Activated CD8-positive, alpha-beta T cell treated with anti-CD3 and anti-CD28 coated beads for 36 hours (primary cell): Measurements from ENCODE around the gene PCDHGA2. TPM values are rescaled to one million over a fixed set of nuclear protein-coding genes. Genes with fewer than 3 reads are reported as not detected.

Experiments
- ATAC-seq: fragments of 200-7000 bp; cut with Tn5 transposase; one replicate; pipeline ENCODE4 v1.10.0; 2021; ENCODE audit warnings: mild to moderate bottlenecking, moderate library complexity
- CTCF ChIA-PET: fragments of 350-600 bp; sonication (Branson Sonifier 250); formaldehyde crosslinking; loops from one replicate; lab custom pipeline; 2021; ENCODE audit warnings: antibody characterized with exemption; lab: Charles Lee
- POLR2A ChIA-PET: fragments of 350-600 bp; sonication (Branson Sonifier 250); formaldehyde crosslinking; loops from one replicate; lab custom pipeline; 2021; ENCODE audit warnings: antibody characterized with exemption; lab: Charles Lee
- DNase-seq: peaks from one replicate; pipeline ENCODE4 v3.0.0-alpha.2; 2020
- H3K27ac Mint-ChIP-seq: one replicate; pipeline ENCODE4 v1.8.0; 2021; ENCODE audit warnings: mild to moderate bottlenecking, mixed read lengths
- H3K27me3 Mint-ChIP-seq: one replicate; pipeline ENCODE4 v1.8.0; 2021; ENCODE audit warnings: mixed read lengths
- H3K36me3 Mint-ChIP-seq: one replicate; pipeline ENCODE4 v1.8.0; 2021; ENCODE audit warnings: low read depth, mixed read lengths
- H3K4me1 Mint-ChIP-seq: one replicate; pipeline ENCODE4 v1.8.0; 2021; ENCODE audit warnings: low read depth, mixed read lengths
- H3K4me3 Mint-ChIP-seq: one replicate; pipeline ENCODE4 v1.8.0; 2021; ENCODE audit warnings: mild to moderate bottlenecking, moderate library complexity, mixed read lengths
- H3K9me3 Mint-ChIP-seq: one replicate; pipeline ENCODE4 v1.8.0; 2021; ENCODE audit warnings: mixed read lengths
- CTCF ChIP-seq: fragments of 200-600 bp; IDR thresholded peaks from one replicate; pipeline ENCODE4 v1.8.0; 2022; ENCODE audit warnings: antibody characterized with exemption, mild to moderate bottlenecking
- intact Hi-C: fragments of 100-400 bp; cut with micrococcal nuclease; formaldehyde crosslinking; loops from one replicate; pipeline ENCODE4 v1.10.0; 2022
- total RNA-seq, 2 experiments: library from RNA; stranded (reverse); gene quantifications; one replicate each; pipeline ENCODE4 v1.2.3, GENCODE V29; 2021

The PCDHGA2 gene
- total RNA-seq, 2 experiments from 2014 or later = not detected

DNA sequence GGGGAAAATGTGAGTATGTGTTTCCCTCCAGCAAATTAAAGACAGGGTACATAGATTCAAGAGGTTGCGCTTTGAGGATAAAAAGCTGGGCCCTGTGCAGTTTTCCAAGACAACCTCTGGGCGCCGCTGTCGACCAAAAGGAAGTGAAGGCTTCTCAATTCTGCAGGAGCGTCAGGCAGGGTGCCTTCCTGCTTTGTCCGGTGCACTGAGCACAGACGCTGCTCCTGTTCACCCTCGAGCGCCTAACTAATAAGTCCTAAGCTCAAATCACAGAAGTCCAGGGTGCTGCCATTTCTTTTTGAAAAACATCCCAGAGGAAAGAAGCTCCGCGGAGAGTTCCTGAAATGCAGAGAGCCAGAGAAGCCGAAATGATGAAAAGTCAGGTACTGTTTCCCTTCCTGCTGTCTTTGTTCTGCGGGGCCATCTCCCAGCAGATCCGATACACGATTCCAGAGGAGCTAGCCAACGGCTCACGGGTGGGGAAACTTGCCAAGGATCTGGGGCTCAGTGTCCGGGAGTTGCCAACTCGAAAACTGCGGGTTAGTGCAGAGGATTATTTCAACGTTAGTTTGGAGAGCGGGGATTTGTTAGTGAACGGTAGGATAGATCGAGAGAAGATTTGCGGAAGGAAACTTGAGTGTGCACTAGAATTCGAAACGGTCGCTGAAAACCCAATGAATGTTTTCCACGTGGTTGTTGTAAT lies 11.5 kb downstream of the PCDHGA2 start, which contains the start of gene PCDHGB1:
Gene PCDHGB1 (plus strand): TSS at position 183 of the 703 bp plus-strand sequence. CDS start 162 bp downstream, at position 345.
- no peak within 1 kb of the TSS for H3K27ac Mint-ChIP-seq
- ChIA-PET CTCF (interaction anchor here (1.0 to 2.8 kb wide), 11 partner anchors 10 to 214 kb away, joined by 3 to 8 read pairs (median 5); partner anchors contain the start of genes PCDHGA10, PCDHGB2, PCDHGB3 and TAF7), POLR2A (no interaction called here)
- no peaks in the 10 kb centered on the region for H3K4me1 Mint-ChIP-seq
- no peak within 1 kb of the TSS for H3K4me3 Mint-ChIP-seq
- peaks cover 16% of the 10 kb centered on the region for H3K36me3 Mint-ChIP-seq
- peaks cover 18% of the 10 kb centered on the region for H3K9me3 Mint-ChIP-seq
- DNase-seq (peak; percentile 56), ATAC-seq (peak; percentile 60)
- peak; percentile 33 for TF ChIP-seq CTCF
- intact Hi-C loops = no loop called here
- peaks cover 53% of the 10 kb centered on the region for H3K27me3 Mint-ChIP-seq

DNA sequence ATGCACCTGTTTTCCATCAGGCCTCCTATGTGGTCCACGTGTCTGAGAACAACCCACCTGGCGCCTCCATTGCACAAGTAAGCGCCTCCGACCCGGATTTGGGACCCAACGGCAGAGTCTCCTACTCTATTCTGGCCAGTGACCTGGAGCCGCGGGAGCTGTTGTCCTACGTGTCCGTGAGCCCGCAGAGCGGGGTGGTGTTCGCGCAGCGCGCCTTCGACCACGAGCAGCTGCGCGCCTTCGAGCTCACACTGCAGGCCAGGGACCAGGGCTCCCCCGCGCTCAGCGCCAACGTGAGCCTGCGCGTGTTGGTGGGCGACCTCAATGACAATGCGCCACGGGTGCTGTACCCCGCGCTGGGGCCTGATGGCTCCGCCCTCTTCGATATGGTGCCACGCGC lies 13.0 kb downstream of the PCDHGA2 start:
- no peak for TF ChIP-seq CTCF
- H3K36me3 Mint-ChIP-seq = peaks cover 14% of the 10 kb centered on the region
- CTCF ChIA-PET = interaction anchor here (1.1 to 2.8 kb wide), 4 partner anchors 18 to 213 kb away, joined by 3 to 8 read pairs (median 6); partner anchors contain the start of genes PCDHGB3 and TAF7
- no peak overlapping the region for H3K4me3 Mint-ChIP-seq
- intact Hi-C loops = no loop called here
- DNase-seq (no peak), ATAC-seq (no peak)
- no peaks in the 10 kb centered on the region for H3K4me1 Mint-ChIP-seq
- no peak overlapping the region for H3K27ac Mint-ChIP-seq
- peaks cover 62% of the 10 kb centered on the region for H3K27me3 Mint-ChIP-seq
- H3K9me3 Mint-ChIP-seq = peaks cover 23% of the 10 kb centered on the region
- POLR2A ChIA-PET = no interaction called here

GRCh38 chr5:141354900-141355469 lies 16.4 kb downstream of the PCDHGA2 start, which contains the start of gene PCDHGA4:
Gene PCDHGA4, plus strand, starts transcription at chr5:141355021. Its CDS starts 87 bp downstream, at chr5:141355108.
- TF ChIP-seq CTCF = peak; percentile 58
- H3K36me3 Mint-ChIP-seq = peaks cover 16% of the 10 kb centered on the region
- H3K9me3 Mint-ChIP-seq = peaks cover 25% of the 10 kb centered on the region
- ChIA-PET CTCF (interaction anchor here (0.8 to 2.2 kb wide), 13 partner anchors 9 to 202 kb away, joined by 3 to 8 read pairs (median 4); partner anchors contain the start of genes PCDHGA1, PCDHGA3, PCDHGA5 and PCDHGB3), POLR2A (no interaction called here)
- ATAC-seq (no peak), DNase-seq (no peak)
- no peaks in the 10 kb centered on the region for H3K4me1 Mint-ChIP-seq
- no peak within 1 kb of the TSS for H3K4me3 Mint-ChIP-seq
- H3K27me3 Mint-ChIP-seq = peaks cover 60% of the 10 kb centered on the region
- H3K27ac Mint-ChIP-seq = no peak within 1 kb of the TSS
- intact Hi-C loops = no loop called here

GRCh38 chr5:141355641-141356040 lies 17.1 kb downstream of the PCDHGA2 start:
- Mint-ChIP-seq H3K27ac (no peak overlapping the region), H3K4me1 (no peaks in the 10 kb centered on the region), H3K36me3 (peaks cover 21% of the 10 kb centered on the region), H3K9me3 (peaks cover 26% of the 10 kb centered on the region), H3K27me3 (peaks cover 59% of the 10 kb centered on the region), H3K4me3 (no peak overlapping the region)
- no peak for DNase-seq
- intact Hi-C loops = no loop called here
- ChIA-PET POLR2A (no interaction called here), CTCF (interaction anchor here (0.8 to 2.2 kb wide), 13 partner anchors 8 to 202 kb away, joined by 3 to 8 read pairs (median 4); partner anchors contain the start of genes PCDHGA1, PCDHGA3, PCDHGA5 and PCDHGB3)
- no peak for ATAC-seq
- no peak for TF ChIP-seq CTCF
